IMR-90 (cell line): ENCODE measurements around the gene SERPINB5. TPM values are rescaled to one million over a fixed set of nuclear protein-coding genes. Genes with fewer than 3 reads are reported as not detected.

Source experiments
- ATAC-seq: fragments of 200-7000 bp; cut with Tn5 transposase; 2 replicates; pipeline ENCODE4 v1.9.1; 2020; ENCODE audit warnings: low read depth, mild to moderate bottlenecking, moderate library complexity
- BruUV-seq: library from RNA; stranded (reverse); fragments of 400-500 nt; replicated peaks from 2 replicates; lab custom pipeline; 2021; lab: Mats Ljungman, UMichigan
- CTCF ChIA-PET: fragments of 300-600 bp; formaldehyde crosslinking; extraction: SDS; loops from one replicate; lab custom pipeline; 2021; ENCODE audit warnings: antibody characterized with exemption; lab: Yijun Ruan, JAX
- POLR2A ChIA-PET: fragments of 300-600 bp; sonication (Branson Sonifier 250); formaldehyde crosslinking; loops from one replicate; lab custom pipeline; 2022; ENCODE audit warnings: antibody characterized with exemption; ENCODE audit not compliant: unreplicated experiment; lab: Charles Lee
- DNase-seq: peaks from one replicate; pipeline ENCODE4 v3.0.0; 2013
- H2AFZ ChIP-seq: replicated peaks from 2 replicates; pipeline ENCODE3; 2013; ENCODE audit warnings: low read length, mild to moderate bottlenecking; ENCODE audit not compliant: poor library complexity
- H2AK5ac ChIP-seq: 2 replicates; pipeline ENCODE4 v1.6.1; 2013; ENCODE audit warnings: low read depth, low read length, inconsistent platforms
- H2AK9ac ChIP-seq: replicated peaks from 2 replicates; pipeline ENCODE3; 2013; ENCODE audit warnings: mild to moderate bottlenecking, low read depth, low read length, moderate library complexity; ENCODE audit not compliant: poor library complexity
- H2BK120ac ChIP-seq: 2 replicates; pipeline ENCODE4 v1.6.1; 2013; ENCODE audit warnings: low read depth, low read length, inconsistent platforms
- H2BK15ac ChIP-seq: 3 replicates; pipeline ENCODE4 v1.6.1; 2013; ENCODE audit warnings: low read depth, low read length, inconsistent platforms
- H2BK20ac ChIP-seq: 2 replicates; pipeline ENCODE4 v1.6.1; 2013; ENCODE audit warnings: low read depth, mild to moderate bottlenecking, inconsistent platforms, low read length, moderate library complexity
- H2BK5ac ChIP-seq: 2 replicates; pipeline ENCODE4 v1.6.1; 2013; ENCODE audit warnings: mild to moderate bottlenecking, low read depth, low read length, inconsistent platforms; ENCODE audit not compliant: poor library complexity, severe bottlenecking
- H3K14ac ChIP-seq: replicated peaks from 2 replicates; pipeline ENCODE4 v1.6.1; 2013; ENCODE audit warnings: low read depth, low read length, inconsistent platforms
- H3K18ac ChIP-seq: 2 replicates; pipeline ENCODE4 v1.6.1; 2013; ENCODE audit warnings: low read depth, low read length, control low read depth
- H3K23ac ChIP-seq: 2 replicates; pipeline ENCODE4 v1.6.1; 2013; ENCODE audit warnings: low read depth, low read length, inconsistent platforms
- H3K27ac ChIP-seq: 2 replicates; pipeline ENCODE4 v1.5.1; 2013; ENCODE audit warnings: mild to moderate bottlenecking, control low read depth, low read length; ENCODE audit not compliant: insufficient read depth
- H3K27me3 ChIP-seq: 2 replicates; pipeline ENCODE4 v1.6.1; 2013; ENCODE audit warnings: low read length; ENCODE audit not compliant: control insufficient read depth, insufficient read depth
- H3K36me3 ChIP-seq: 2 replicates; pipeline ENCODE4 v1.6.1; 2013; ENCODE audit warnings: low read length, mixed read lengths; ENCODE audit not compliant: control insufficient read depth, insufficient read depth
- H3K4ac ChIP-seq: 2 replicates; pipeline ENCODE4 v1.6.1; 2013; ENCODE audit warnings: low read depth, low read length, inconsistent platforms
- H3K4me1 ChIP-seq: 2 replicates; pipeline ENCODE4 v1.6.1; 2013; ENCODE audit warnings: low read length, mixed read lengths; ENCODE audit not compliant: control insufficient read depth, insufficient read depth
- H3K4me2 ChIP-seq: 2 replicates; pipeline ENCODE4 v1.6.1; 2013; ENCODE audit warnings: low read depth, mild to moderate bottlenecking, control low read depth, low read length, moderate library complexity
- H3K4me3 ChIP-seq: 2 replicates; pipeline ENCODE4 v1.5.1; 2013; ENCODE audit warnings: low read depth, mild to moderate bottlenecking, control low read depth, low read length, moderate library complexity; ENCODE audit not compliant: insufficient read depth
- H3K56ac ChIP-seq: 2 replicates; pipeline ENCODE4 v1.6.1; 2013; ENCODE audit warnings: low read length, inconsistent platforms; ENCODE audit not compliant: insufficient read depth; ENCODE audit errors: extremely low read depth
- H3K79me1 ChIP-seq, 2 experiments: 2 replicates each; pipeline ENCODE4 v1.6.1; 2013; ENCODE audit warnings: low read length in 2 of 2, inconsistent platforms in 1 of 2, low read depth in 1 of 2
- H3K9ac ChIP-seq: 2 replicates; pipeline ENCODE4 v1.6.1; 2013; ENCODE audit warnings: low read depth, low read length, control low read depth
- H3K9me1 ChIP-seq: 2 replicates; pipeline ENCODE4 v1.6.1; 2013; ENCODE audit warnings: low read length, inconsistent platforms; ENCODE audit not compliant: insufficient read depth
- H3K9me3 ChIP-seq: 2 replicates; pipeline ENCODE4 v1.6.1; 2013; ENCODE audit warnings: low read length; ENCODE audit not compliant: control insufficient read depth, insufficient read depth
- H4K20me1 ChIP-seq: 2 replicates; pipeline ENCODE4 v1.6.1; 2013; ENCODE audit warnings: low read length, inconsistent platforms; ENCODE audit not compliant: insufficient read depth
- H4K5ac ChIP-seq: 2 replicates; pipeline ENCODE4 v1.6.1; 2013; ENCODE audit warnings: mild to moderate bottlenecking, low read depth, low read length, control low read depth
- H4K8ac ChIP-seq, 2 experiments: 2 replicates each; pipeline ENCODE4 v1.6.1; 2013; ENCODE audit warnings: low read depth in 2 of 2, low read length in 2 of 2, control low read depth in 1 of 2, inconsistent platforms in 1 of 2
- H4K91ac ChIP-seq: 2 replicates; pipeline ENCODE4 v1.6.1; 2013; ENCODE audit warnings: low read depth, low read length, inconsistent platforms; ENCODE audit not compliant: insufficient read depth
- POLR2A ChIP-seq: IDR thresholded peaks from 2 replicates; pipeline ENCODE4 v1.6.1; 2012; ENCODE audit warnings: mild to moderate bottlenecking, low read depth, low read length
- WGBS, 2 experiments: methylation state at CpG; one replicate each; pipeline versions ENCODE4 v1.1.5 to v1.1.7; 2013; ENCODE audit warnings: missing lambda C conversion rate in 2 of 2; ENCODE audit not compliant: insufficient read length in 1 of 2; ENCODE audit errors: extremely low coverage in 2 of 2; 5-methylcytosine and 5-hydroxymethylcytosine counted together
- dilution Hi-C: fragments of 300-500 bp; cut with HindIII; formaldehyde crosslinking; loops from one replicate; pipeline ENCODE4 v1.14.3; 2018; ENCODE audit warnings: low sequenced_read_pairs; ENCODE audit not compliant: unreplicated experiment
- in situ Hi-C: fragments of 300-500 bp; cut with MboI; formaldehyde crosslinking; loops from 3 replicates; pipeline ENCODE4 v1.14.3; 2019; ENCODE audit warnings: low sequenced_read_pairs, inconsistent platforms, mixed read lengths
- intact Hi-C: fragments of 100-400 bp; cut with micrococcal nuclease; formaldehyde crosslinking; loops from 2 replicates; pipeline ENCODE4 v1.10.0; 2022
- polyA plus RNA-seq, 3 experiments: library from polyadenylated mRNA; depleted of rRNA; stranded (reverse); fragments of >200 nt; gene quantifications; 2 replicates each; pipeline ENCODE4 v1.2.3, GENCODE V29; 2012; ENCODE audit warnings: low replicate concordance in 1 of 3
- total RNA-seq: library from RNA; depleted of rRNA; stranded (reverse); fragments of >200 nt; gene quantifications from 2 replicates; pipeline ENCODE4 v1.2.3, GENCODE V29; 2012
- TF ChIP-seq, protein P1 (sequence below): conservative IDR thresholded peaks from 2 replicates; pipeline ENCODE4 v1.5.1; 2012; ENCODE audit warnings: mild to moderate bottlenecking, low read depth, low read length, improper control_type of control experiment
- TF ChIP-seq, protein P2 (sequence below): fragments of 150-350 bp; IDR thresholded peaks from 2 replicates; pipeline ENCODE4 v1.6.1; 2017; ENCODE audit warnings: mild to moderate bottlenecking, antibody characterized with exemption, low read length, low read depth

SERPINB5 gene
- total and polyA plus RNA-seq, 2 of the 4 experiments (the other 2 are of a cell fraction) = not detected

DNA sequence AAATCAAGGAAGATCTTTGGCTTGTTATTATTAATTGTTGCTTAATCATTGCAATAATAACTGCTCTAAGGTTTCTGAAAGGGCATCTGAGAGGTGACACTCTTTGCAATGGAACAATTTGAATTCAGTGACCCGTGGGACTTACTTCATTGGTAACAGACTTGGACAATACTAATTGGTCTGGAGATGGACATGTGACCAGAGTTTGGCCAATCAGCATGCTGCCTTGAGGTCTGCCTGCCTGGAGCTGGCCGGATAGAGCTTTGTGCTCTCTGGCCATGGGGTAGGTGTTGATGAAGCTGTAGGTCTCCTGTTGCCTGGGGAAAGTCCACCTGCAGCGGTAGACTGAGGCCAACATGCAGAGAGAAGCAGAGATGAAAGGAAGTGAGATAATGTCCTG is 30.5 kb upstream of the SERPINB5 start:
- in situ Hi-C loops (no loop called here), dilution Hi-C loops (no loop called here), intact Hi-C loops (no loop called here)
- H3K14ac ChIP-seq = no peak overlapping the region
- H2BK5ac ChIP-seq = no peak overlapping the region
- WGBS, 2 experiments = 83% methylated on average over 1 of the region's 3 CpGs; no CpG with 5 or more reads in 1 of the 2 experiments
- no peaks in the 10 kb centered on the region for H3K4me1 ChIP-seq
- no peak overlapping the region for H4K8ac ChIP-seq
- DNase-seq = no peak
- ChIA-PET CTCF (no interaction called here), POLR2A (interaction anchor here (0.5 kb wide), 1 partner anchor 88 kb away, joined by 5 read pairs; no protein-coding TSS in a partner anchor)
- no peak overlapping the region for H4K5ac ChIP-seq
- H3K27me3 ChIP-seq = 0 out of 2 replicates have a peak, but pooled peaks cover 2% of the 10 kb centered on the region
- H3K4me3 ChIP-seq = no peak overlapping the region
- H2BK15ac ChIP-seq = no peak overlapping the region
- H3K23ac ChIP-seq = no peak overlapping the region
- no peaks in the 10 kb centered on the region for H3K79me1 ChIP-seq
- BruUV-seq = no TSS peak
- H2BK20ac ChIP-seq = no peak overlapping the region
- H3K56ac ChIP-seq = no peak overlapping the region
- H3K9ac ChIP-seq = no peak overlapping the region
- no peak overlapping the region for H2AK5ac ChIP-seq
- no peaks in the 10 kb centered on the region for H3K9me1 ChIP-seq
- no peak overlapping the region for H3K27ac ChIP-seq
- ATAC-seq = no peak
- H4K20me1 ChIP-seq = no peaks in the 10 kb centered on the region
- H3K4me2 ChIP-seq = no peak overlapping the region
- H3K18ac ChIP-seq = no peak overlapping the region
- no peak overlapping the region for H2AFZ ChIP-seq
- no peak overlapping the region for H3K4ac ChIP-seq
- H3K36me3 ChIP-seq = no peaks in the 10 kb centered on the region; the same call in 1 of the 2 replicates
- H3K9me3 ChIP-seq = no peaks in the 10 kb centered on the region
- H2AK9ac ChIP-seq = no peak overlapping the region
- TF ChIP-seq, protein P1, sequence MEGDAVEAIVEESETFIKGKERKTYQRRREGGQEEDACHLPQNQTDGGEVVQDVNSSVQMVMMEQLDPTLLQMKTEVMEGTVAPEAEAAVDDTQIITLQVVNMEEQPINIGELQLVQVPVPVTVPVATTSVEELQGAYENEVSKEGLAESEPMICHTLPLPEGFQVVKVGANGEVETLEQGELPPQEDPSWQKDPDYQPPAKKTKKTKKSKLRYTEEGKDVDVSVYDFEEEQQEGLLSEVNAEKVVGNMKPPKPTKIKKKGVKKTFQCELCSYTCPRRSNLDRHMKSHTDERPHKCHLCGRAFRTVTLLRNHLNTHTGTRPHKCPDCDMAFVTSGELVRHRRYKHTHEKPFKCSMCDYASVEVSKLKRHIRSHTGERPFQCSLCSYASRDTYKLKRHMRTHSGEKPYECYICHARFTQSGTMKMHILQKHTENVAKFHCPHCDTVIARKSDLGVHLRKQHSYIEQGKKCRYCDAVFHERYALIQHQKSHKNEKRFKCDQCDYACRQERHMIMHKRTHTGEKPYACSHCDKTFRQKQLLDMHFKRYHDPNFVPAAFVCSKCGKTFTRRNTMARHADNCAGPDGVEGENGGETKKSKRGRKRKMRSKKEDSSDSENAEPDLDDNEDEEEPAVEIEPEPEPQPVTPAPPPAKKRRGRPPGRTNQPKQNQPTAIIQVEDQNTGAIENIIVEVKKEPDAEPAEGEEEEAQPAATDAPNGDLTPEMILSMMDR = no peak
- TF ChIP-seq, protein P2, sequence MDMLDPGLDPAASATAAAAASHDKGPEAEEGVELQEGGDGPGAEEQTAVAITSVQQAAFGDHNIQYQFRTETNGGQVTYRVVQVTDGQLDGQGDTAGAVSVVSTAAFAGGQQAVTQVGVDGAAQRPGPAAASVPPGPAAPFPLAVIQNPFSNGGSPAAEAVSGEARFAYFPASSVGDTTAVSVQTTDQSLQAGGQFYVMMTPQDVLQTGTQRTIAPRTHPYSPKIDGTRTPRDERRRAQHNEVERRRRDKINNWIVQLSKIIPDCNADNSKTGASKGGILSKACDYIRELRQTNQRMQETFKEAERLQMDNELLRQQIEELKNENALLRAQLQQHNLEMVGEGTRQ = peak; percentile 35; the same call in 1 of the 2 replicates
- no peak for TF ChIP-seq POLR2A
- H4K91ac ChIP-seq = no peak overlapping the region
- H2BK120ac ChIP-seq = no peak overlapping the region
